ENCODE measurements around the gene DERL3. TPM values are rescaled to one million over a fixed set of nuclear protein-coding genes. Genes with fewer than 3 reads are reported as not detected.

DERL3 gene
- total RNA-seq, 2 experiments from 2014 or later, result 5.4 to 7.6 TPM

GRCh38 chr22:23800297-23801237 lies 38.2 kb downstream of the DERL3 start:
- CTCF ChIA-PET, result no interaction called here
- no peak for TF ChIP-seq CTCF (IDR thresholded peaks at IDR 0.05)
- H3K4me3 Mint-ChIP-seq, result no peak overlapping the region
- intact Hi-C loops (cut with micrococcal nuclease), result no loop called here
- no peak overlapping the region for H3K27ac Mint-ChIP-seq
- no peaks in the 10 kb centered on the region for H3K9me3 Mint-ChIP-seq
- DNase-seq, result no peak
- peaks cover 38% of the 10 kb centered on the region for H3K36me3 Mint-ChIP-seq (ENCODE audit: low read depth)
- no peak for ATAC-seq
- H3K27me3 Mint-ChIP-seq, result no peaks in the 10 kb centered on the region
- POLR2A ChIA-PET, result interaction anchor here (1.2 kb wide), 1 partner anchor 11 kb away, joined by 4 read pairs; no protein-coding TSS in a partner anchor
- H3K4me1 Mint-ChIP-seq (ENCODE audit: low read depth), result no peaks in the 10 kb centered on the region

GRCh38 chr22:23796461-23796860 lies 42.3 kb downstream of the DERL3 start:
- peaks cover 41% of the 10 kb centered on the region for H3K36me3 Mint-ChIP-seq (ENCODE audit: low read depth)

GRCh38 chr22:23793326-23793725 lies 45.5 kb downstream of the DERL3 start:
- H3K9me3 Mint-ChIP-seq, result no peaks in the 10 kb centered on the region
- H3K4me3 Mint-ChIP-seq, result no peak overlapping the region
- no peak for TF ChIP-seq CTCF (IDR thresholded peaks at IDR 0.05)
- peak overlapping the region; percentile 5 for H3K27ac Mint-ChIP-seq
- DNase-seq (no peak), ATAC-seq (no peak)
- CTCF ChIA-PET, result interaction anchor here (1.0 to 1.1 kb wide), 2 partner anchors 57 to 101 kb away, joined by 3 read pairs; partner anchors contain the start of gene MIF
- peaks cover 26% of the 10 kb centered on the region for H3K4me1 Mint-ChIP-seq (ENCODE audit: low read depth)
- POLR2A ChIA-PET, result no interaction called here
- peaks cover 33% of the 10 kb centered on the region for H3K36me3 Mint-ChIP-seq (ENCODE audit: low read depth)
- intact Hi-C loops (cut with micrococcal nuclease), result no loop called here
- H3K27me3 Mint-ChIP-seq, result no peaks in the 10 kb centered on the region

More at GRCh38 chr22:23796461-23796860, 42.3 kb downstream of the DERL3 start:
- no peak overlapping the region for H3K27ac Mint-ChIP-seq
- intact Hi-C loops (cut with micrococcal nuclease), result no loop called here
- no peaks in the 10 kb centered on the region for H3K9me3 Mint-ChIP-seq
- H3K4me3 Mint-ChIP-seq, result no peak overlapping the region
- DNase-seq (no peak), ATAC-seq (no peak)
- CTCF ChIA-PET, result no interaction called here
- POLR2A ChIA-PET, result no interaction called here
- no peaks in the 10 kb centered on the region for H3K27me3 Mint-ChIP-seq
- peaks cover 13% of the 10 kb centered on the region for H3K4me1 Mint-ChIP-seq (ENCODE audit: low read depth)
- no peak for TF ChIP-seq CTCF (IDR thresholded peaks at IDR 0.05)

- TF ChIP-seq CTCF (IDR thresholded peaks at IDR 0.05), result no peak
Measured at GRCh38 chr22:23791738-23792645, 46.8 kb downstream of the DERL3 start.

More at GRCh38 chr22:23791738-23792645, 46.8 kb downstream of the DERL3 start:
- no peak for ATAC-seq
- intact Hi-C loops (cut with micrococcal nuclease), result no loop called here
- H3K27ac Mint-ChIP-seq, result peak overlapping the region; percentile 55
- H3K4me3 Mint-ChIP-seq, result no peak overlapping the region
- H3K9me3 Mint-ChIP-seq, result no peaks in the 10 kb centered on the region
- H3K27me3 Mint-ChIP-seq, result no peaks in the 10 kb centered on the region
- peaks cover 33% of the 10 kb centered on the region for H3K4me1 Mint-ChIP-seq (ENCODE audit: low read depth)
- ChIA-PET CTCF (interaction anchor here (1.0 to 1.1 kb wide), 2 partner anchors 58 to 103 kb away, joined by 3 read pairs; partner anchors contain the start of gene MIF), POLR2A (interaction anchor here (0.5 to 0.7 kb wide), 2 partner anchors 34 to 59 kb away, joined by 3 to 4 read pairs; no protein-coding TSS in a partner anchor)
- DNase-seq, result no peak
- peaks cover 33% of the 10 kb centered on the region for H3K36me3 Mint-ChIP-seq (ENCODE audit: low read depth)

Data from activated CD8-positive, alpha-beta T cell treated with anti-CD3 and anti-CD28 coated beads for 36 hours (primary cell).